Fibroblast of skin of abdomen (primary cell): Measurements from ENCODE around the gene HSD11B1L.
"Not testable (repeated sequence)": the region's sequence is repeated elsewhere in the genome, so short reads cannot be mapped to it uniquely, and the experiment has no call there.

Source experiments
- DNase-seq: peaks from one replicate; pipeline ENCODE4 v3.0.0-alpha.2; 2013

Gene HSD11B1L

DNA sequence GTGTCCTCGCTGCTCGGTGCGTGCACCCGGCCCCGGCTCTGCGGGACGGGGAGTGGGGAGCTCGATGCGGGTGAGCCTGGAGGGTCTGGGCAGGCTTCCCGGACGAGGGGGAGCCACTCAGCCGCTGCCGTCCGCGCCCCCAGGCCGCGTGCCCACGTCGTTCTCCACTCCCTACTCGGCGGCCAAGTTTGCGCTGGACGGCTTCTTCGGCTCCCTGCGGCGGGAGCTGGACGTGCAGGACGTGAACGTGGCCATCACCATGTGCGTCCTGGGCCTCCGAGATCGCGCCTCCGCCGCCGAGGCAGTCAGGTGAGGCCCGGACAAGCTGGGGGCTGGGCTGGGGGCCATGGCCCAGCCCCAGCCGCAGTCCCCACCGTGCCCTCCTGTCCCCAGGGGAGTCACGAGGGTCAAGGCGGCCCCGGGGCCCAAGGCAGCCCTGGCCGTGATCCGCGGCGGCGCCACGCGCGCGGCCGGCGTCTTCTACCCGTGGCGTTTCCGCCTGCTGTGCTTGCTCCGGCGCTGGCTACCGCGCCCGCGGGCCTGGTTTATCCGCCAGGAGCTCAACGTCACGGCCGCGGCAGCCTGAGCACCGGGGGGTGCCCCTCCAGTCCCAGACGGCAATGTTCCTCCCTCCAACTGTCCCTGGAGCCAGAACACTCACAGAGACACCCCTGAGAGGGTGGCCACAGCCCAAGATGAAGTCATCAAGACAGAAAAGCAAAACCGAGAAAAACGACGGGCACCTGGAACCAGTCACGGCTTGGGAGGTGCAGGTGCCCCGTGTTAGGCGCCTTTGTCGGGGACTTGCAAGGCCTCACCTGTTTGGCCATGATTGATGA lies 6.8 kb downstream of the HSD11B1L start:
- no peak for DNase-seq

DNA sequence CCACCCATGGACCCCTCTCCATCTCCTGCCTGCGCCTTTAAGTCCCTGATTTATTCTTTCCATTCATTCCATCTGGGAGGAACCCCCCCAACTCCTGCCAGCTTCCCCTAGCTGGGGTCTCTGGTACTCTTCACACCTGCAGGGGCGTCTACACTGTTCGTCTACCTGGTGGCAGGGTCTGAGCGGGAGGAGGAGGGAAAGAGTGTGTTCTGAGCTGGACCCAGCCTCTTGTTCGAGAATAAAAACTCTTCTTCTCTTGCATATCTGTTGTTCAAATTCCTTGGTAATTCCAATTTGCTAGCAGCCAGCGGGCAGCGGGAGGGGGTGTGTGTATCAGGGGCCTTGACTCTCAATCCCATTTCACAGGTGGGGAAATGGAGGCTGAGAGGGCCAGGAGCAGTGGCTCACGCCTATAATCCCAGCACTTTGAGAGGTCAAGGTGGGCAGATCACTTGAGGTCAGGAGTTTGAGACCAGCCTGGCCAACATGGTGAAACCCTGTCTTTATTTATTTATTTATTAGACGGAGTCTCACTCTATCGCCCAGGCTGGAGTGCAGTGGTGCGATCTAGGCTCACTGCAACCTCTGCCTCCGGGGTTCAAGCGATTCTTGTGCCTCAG lies 7.5 kb downstream of the HSD11B1L start:
- DNase-seq, result not testable (repeated sequence)

DNA sequence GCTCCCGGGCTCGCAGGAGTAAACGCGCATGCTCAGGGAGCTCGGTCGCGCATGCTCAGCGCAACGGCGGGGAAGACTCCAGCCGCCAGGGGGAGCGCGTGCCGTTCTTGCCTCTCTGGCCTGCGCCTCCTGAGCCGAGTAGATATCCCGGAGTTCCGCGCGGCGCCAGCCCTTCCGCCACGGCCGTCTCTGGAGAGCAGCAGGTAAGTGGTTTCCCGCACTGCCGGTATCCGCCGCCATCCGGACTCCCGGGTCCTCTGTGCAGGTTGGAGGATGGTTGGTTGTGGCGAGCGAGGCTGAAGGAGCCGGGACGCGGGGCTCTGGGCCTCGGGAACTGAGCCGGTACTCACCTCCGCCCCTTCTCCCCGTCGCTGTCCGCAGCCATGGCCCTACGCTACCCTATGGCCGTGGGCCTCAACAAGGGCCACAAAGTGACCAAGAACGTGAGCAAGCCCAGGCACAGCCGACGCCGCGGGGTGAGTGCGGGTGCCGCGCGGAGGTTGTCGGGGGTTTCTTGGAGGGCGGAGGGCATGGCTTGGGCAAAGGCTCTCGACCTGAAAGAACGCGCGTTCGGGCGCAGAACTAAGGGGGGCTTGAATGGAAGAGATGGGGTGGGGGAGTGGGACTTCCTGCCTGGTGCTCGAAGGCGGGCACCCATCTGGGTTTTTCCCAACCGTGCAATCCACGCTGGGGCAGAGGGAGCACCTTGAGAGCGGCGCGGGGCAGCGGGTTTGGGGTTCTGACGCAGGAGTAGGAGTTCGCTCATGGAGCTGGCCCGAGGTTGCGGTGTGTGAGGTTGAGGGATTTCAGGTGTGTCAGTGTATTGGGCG lies 9.5 kb downstream of the HSD11B1L start, which contains the start of gene RPL36:
RPL36 (plus strand) TSS at position 171 of the 830 bp plus-strand sequence; CDS start at position 384, 213 bp downstream.
- peak; percentile 96 for DNase-seq

DNA sequence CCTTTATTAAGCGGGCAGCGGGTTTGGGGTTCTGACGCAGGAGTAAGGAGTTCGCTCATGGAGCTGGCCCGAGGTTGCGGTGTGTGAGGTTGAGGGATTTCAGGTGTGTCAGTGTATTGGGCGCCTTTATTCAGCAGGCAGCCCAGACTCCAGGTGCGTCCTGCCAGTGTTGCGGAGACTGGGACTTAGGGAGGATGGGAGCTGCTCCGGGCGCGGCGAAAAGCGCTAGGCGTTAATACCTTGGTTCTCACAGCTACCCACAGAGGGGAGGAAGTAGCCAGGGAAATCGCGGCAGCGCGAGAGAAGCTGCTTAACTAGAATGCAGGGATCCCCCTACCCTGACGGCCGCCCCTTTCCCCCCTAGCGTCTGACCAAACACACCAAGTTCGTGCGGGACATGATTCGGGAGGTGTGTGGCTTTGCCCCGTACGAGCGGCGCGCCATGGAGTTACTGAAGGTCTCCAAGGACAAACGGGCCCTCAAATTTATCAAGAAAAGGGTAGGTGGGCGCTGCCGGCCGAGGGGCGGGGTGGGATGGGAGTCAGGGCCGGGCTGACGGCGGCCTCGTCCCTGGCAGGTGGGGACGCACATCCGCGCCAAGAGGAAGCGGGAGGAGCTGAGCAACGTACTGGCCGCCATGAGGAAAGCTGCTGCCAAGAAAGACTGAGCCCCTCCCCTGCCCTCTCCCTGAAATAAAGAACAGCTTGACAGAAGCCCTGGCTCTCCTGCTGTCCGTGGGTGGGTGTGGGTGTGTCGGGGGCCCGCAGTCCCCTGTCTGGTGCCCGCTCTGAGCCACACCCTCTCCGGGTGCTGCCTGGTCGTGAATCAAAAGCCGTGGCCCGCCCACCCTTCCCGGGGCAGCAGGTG lies 10.4 kb downstream of the HSD11B1L start:
- DNase-seq, result peak; percentile 46

DNA sequence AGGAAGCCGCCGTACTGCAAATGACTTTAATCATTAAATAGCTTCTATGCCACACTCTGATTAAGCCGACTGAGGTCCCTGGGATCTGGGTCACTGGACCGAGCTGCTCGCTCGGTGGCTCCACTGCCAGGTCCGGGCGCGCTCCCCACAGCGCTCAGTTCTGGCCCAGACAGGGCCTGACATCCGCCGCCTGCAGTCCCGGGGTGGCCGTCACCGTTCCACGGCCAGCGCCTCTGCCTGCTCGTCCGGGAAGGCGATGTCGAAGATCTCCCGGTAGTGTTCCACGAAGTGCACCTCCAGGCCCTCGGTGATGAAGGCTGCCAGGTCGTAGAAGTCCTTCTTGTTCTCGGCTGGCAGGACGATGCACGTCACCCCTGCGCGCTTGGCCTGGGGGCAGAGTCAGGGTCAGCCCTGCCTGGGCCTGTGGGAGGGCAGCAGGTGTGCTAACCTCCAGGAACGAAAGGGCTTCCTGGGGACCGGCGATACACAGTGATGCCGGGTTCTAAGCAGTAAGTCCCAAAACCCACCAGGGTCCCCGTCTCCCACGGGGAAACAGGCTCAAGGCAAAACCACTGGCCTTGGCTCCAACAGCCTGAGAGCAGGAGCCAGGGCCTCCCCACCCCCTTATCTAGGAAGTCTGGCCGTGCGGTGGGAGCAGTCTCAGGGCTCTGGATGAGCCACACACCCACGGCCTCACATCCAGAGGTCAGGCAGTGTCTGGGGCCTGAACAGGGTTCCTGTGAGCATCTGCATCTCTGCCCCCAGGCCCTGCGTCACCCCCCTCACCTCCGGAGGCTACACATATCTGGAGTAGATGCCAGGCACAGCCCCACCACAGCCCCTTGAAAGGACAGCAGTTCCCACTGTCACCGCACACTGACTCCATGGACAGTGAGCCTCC lies 11.2 kb downstream of the HSD11B1L start:
- DNase-seq, result no peak

DNA sequence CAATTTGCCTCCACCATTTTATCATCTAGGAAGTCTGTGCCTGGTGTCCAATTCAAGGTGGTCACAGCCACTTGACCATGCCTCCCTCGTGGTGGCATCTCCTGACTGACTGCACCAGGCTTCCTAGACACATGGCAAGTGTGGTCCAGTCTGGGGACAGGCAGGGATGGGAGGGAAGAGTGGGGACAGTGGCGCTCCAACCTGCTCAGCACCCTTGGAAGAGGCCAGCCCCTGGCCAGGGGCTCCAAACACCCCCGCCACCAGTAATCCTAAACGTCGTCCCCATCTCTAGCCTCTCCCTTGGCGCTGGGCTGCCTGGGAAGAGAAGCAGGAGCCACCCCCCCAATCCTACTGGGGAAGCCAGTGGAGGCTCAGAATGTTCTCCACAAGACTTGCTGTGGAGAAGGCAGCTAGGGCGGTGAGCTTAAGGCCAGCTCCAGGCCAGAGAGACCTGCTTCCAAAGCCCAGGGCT lies 11.9 kb downstream of the HSD11B1L start:
- no peak for DNase-seq

DNA sequence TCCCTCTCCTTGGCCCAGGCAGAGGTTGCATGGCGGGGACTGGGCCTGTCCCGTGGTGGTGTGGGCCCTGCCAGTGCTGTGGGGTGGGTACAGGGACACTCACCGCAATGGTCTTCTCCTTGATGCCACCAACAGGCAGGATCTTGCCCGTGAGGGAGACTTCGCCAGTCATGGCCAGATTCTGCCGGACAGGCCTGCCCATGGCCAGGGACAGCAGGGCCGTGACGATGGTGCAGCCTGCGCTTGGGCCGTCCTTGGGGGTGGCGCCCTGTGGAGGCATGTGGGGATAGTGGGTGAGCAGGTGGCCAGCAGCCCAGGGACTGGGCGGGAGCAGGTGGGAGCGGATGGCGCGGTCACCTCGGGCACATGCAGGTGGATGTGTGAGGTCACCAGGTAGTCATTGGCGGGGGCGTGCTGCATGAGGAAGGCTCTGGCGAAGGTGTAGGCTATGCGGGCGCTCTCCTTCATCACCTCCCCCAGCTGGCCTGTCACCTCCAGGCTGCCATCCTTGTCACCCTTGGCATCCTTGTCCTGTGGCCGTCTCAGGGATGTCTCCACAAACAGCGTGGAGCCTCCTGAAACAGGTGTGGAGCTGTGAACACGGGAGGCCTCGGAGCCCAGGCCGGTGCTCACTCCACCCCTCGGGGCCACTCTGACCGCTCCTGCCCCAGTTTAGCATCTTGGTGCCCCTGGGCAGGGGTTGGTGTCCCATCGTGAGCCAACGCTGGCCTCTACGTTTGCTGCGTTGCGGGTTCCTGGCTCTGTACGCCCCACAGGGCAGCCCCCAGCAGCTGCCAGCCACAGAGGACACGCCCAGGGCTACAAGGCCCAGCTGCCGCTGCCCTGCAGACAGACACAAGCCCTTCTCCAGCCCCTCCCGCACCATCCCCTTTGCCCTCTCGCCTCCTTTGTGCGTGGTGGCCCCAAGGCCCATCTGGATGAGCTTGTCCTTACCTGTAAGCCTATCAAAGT lies 12.7 kb downstream of the HSD11B1L start:
- no peak for DNase-seq

DNA sequence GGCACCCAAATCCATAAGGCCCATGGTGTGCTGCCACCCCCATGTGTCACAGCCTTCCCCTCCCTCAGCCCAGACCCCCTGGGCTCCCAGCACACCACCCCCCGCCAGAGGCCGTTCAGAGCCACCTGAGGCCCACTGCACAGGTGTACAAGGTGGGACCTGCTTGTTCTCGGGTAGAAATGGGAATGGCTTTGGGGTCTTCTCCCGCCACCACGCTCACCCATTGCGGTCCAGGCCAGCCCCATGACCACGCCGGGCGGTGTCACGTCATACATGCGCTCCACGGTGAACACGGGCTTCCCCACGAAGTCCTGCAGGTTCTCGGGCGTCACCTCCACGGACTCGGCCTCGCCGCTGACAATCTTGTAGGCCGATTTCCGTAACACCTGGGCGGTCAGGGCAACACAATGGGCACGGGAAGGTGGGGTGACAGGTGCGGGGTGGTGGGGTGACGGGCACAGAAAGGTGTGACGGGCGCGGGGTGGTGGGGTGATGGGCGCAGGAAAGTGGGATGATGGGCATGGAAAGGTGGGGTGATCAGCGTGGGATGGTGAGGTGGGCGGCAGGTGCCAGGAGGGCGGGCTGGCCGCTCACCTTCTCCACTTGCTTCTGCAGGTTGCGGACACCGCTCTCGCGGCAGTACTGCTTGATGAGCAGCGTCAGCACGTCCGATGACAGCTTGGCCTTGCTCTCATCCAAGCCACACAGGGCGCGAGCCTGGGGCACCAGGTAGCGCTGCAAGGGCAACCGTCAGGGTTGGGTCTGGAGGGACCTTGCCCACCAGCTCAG lies 13.5 kb downstream of the HSD11B1L start:
- no peak for DNase-seq

DNA sequence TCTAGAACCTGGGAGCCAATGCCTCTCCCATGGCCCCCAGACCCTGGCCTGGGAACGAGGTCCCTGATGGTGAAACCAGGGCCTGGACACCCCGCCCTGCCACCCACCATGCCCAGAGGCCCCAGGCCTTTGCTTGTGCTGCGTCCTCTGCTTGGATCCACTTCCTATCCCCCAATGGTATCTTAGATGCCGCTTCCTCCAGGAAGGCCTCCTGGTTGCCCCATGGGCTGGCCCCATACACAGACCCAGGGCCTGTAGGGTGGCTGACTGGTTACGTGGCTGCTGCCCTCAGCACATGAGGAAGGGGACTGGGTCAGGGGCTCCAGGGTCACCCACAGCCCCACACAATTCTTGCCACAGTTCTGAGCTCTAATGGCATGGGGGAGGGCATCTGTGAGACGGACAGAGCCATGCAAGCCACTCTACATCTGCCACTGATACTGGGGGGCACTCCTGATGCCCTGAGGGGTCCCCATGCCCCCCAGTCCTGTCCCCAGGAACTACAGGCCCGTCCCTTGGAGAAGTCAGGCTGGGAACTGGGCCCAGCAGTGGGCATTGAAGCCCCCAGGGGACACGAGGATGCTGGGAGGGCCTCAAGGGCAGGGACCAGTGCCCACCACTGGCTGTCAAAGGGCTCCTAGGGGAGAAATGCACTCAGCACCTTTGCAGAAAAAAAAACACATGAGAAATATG lies 14.3 kb downstream of the HSD11B1L start:
- no peak for DNase-seq

DNA sequence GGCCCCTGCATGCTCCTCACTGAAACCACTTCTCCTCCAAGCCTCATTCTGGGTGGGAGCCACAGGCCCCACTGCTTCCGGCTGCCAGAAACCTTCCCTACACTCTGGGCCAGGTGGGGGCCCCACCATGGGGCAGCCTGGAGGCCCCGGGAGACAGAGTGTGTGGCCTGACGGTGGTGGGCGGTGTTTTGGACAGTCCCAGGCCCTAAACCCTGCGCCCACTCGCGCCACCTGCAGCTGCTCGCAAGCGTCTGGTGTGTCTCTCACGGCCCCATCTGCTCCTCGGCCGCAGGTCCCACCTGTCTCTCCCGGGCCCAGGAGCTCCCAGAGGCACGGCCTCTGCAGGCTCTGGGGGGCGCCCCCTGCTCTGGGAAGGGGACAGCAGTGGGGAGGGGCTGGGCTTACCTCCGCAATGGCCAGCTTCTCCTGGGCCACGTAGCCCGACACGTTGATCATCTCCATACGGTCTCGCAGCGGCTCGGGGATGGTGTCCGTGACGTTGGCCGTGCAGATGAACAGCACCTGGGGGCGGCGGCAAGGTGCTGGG lies 14.9 kb downstream of the HSD11B1L start:
- DNase-seq, result no peak

DNA sequence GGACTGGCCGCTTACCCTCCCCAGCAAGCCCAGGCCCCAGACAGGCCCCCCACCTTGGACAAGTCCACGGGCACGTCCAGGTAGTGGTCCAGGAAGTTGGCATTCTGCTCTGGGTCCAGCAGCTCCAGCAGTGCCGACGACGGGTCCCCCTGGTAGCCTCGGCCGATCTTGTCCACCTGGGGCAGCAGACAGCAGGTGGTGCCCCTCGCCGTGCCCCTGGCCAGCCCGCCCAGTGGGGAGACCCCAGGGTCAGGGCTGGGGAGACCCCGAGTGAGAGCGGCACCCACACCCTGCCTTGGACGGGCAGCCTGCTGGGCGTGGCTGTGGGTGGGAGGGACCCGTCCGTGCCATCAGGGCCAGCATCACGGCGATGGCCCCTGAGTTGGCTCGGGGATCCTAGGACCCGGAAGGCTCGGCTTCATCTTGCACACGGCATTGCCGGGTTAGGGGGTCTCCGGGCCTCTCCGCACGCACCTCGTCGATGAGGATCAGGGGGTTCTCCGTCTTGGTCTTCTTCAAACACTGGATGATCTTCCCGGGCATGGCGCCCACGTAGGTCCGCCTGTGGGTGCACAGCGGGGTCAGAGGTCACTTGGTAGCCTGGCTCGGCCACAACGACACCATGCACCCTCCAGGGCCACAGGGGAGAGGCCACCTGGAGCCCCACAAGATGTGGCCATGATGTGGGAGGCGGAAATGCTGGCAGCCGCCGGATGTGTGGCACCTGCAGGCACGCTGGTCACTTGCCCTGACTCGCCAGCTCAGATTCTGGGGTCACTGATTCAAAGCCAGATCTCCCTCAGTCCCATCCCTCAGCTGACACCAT lies 15.6 kb downstream of the HSD11B1L start:
- DNase-seq, result no peak

DNA sequence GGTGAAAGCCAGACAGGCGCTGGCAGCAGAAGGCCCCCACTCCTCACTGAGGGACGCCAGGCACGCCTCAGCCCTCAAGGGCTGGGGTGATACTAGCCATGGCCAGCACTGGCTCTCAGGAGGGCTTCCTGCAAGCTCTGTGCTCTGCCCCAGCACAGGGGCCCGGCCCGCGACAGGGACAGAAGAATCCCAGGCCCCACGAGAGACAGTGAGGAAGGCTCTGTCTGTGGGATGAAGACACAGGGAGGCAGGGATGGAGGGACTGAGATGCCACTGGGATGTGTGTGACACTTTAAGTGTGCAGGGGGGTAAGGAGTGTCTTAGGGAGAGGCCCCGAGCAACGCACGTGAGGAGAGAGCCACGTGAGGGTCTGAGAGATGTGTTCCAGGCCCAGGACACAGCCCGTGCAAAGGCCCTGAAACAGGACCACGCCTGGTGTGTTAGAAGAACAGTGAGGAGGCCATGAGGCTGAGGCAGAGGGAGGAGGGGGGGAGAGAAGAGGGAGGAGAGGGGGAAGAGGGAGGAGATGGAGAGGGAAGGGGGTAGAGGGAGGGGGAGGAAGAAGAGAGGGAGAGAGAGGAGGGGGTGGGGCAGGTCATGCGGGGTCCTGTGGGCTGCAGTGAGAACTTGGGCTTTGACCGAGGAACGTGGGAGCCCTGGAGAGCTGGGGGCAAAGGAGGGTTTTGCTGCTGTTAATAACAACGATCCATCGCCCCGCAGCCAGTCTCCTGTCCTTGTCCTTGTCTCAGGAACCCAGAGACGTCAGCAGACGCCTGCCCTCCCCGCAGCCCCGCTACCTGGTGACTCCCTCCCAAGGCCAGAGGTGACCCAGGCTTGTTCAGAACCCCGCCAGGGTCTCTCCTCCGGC lies 16.4 kb downstream of the HSD11B1L start:
- no peak for DNase-seq

DNA sequence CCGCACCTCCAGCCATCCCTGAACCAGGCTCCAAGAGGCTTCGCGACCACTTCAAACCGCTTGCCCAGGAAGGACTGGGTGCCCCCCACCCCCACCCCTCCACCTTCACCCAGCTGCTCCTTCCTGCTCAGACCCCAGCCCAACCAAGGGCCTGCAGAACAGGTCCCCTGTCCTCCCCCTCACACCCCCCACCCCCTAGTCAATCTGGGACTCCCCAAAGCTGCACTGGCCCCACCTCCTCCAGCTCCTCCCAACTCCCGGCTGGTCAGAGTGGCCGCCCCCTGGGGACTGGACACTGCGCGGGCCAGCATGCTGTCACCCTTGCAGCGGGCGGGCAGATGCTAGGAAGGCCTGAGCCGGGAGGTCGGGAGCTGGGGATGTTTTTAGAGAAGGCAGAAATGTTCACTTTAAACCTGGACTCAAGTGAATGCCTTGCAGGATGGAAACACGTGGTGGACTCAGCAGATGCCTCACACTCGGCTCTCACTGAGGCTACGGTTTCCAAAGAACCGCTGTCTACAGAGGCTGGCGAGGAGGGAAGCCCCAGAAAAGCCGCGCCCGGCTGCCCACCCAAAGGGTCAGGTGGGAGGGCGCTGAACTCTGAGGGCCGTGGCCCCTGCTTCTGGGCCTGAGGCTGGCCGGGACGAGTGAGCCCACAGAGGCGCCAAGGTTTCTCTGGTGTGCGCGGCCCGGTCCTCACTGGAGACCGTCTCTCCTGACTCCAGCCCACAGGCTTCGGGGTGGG lies 17.2 kb downstream of the HSD11B1L start:
- DNase-seq, result no peak

DNA sequence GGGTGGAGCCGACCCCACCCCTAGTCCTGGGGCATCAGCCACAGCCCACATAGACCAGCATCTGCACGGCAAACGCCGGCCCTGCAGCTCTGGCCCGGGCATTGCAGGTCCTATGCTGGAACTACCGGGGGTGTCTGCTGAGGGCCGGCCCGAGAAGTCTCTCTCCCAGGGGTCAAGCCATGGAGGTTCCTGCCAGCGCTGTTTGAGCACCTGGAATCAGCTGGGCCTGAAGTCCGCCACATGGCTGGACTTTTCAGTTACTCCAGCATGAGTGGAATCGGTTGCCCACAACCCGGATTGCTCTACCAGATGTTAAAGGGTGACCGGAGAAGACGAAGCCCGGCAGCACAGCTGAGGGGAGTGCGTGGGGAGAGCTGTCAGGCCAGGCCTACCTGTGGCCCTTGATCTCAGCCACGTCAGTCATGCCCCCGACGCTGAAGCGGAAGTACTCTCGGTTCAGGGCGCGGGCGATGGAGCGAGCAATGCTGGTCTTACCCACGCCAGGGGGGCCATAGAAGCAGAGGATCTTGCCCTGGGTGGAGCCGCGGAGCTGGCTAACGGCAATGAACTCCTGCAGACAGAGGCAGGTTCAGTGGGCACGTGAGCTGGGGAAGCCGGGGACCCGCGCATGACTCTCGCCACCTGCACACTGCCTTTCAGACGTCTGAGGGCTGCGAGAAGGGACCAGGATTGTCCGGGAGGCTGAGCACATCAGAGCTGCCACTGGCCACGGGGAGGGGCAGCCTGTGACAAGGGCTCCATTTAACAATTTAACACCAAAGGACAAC lies 18.0 kb downstream of the HSD11B1L start:
- no peak for DNase-seq
